Measurements from ENCODE around the gene NEDD4L.

NEDD4L gene

DNA sequence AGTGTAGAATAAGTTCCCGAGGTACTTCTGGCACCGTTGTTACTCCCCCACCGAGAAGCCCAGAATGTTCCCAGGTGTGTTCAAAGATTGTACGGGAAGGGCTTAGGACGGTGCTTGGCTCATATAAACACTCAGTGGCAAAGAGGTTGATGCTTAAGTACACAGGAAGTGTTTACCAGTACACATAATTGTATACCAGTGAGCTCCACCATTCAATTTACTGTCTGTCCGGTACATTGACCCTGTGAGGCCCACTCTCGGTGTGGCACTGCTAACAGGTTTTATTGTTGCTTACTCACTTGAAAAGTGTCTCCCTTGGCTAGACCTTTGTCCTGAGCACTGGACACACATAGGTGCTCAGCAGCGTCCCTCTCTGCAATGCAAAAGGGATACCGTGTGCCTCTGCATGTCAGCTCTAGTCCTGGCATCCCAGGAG lies 191.0 kb downstream of the NEDD4L start:
- H3K4me3 ChIP-seq (ENCODE audit: low read depth, low read length), result no peak overlapping the region
- DNase-seq (ENCODE audit: low read depth), result no peak
- TF ChIP-seq POLR2A (IDR thresholded peaks at IDR 0.05; ENCODE audit: extremely low read depth, insufficient read length) (no peak), MYC (IDR thresholded peaks at IDR 0.05; ENCODE audit: low read depth, low read length) (no peak), MAX (IDR thresholded peaks at IDR 0.05; ENCODE audit: low read depth, low read length) (no peak)
- TF ChIP-seq, protein P1, sequence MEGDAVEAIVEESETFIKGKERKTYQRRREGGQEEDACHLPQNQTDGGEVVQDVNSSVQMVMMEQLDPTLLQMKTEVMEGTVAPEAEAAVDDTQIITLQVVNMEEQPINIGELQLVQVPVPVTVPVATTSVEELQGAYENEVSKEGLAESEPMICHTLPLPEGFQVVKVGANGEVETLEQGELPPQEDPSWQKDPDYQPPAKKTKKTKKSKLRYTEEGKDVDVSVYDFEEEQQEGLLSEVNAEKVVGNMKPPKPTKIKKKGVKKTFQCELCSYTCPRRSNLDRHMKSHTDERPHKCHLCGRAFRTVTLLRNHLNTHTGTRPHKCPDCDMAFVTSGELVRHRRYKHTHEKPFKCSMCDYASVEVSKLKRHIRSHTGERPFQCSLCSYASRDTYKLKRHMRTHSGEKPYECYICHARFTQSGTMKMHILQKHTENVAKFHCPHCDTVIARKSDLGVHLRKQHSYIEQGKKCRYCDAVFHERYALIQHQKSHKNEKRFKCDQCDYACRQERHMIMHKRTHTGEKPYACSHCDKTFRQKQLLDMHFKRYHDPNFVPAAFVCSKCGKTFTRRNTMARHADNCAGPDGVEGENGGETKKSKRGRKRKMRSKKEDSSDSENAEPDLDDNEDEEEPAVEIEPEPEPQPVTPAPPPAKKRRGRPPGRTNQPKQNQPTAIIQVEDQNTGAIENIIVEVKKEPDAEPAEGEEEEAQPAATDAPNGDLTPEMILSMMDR (IDR thresholded peaks at IDR 0.05; ENCODE audit: low read depth, low read length), result no peak

GRCh38 chr18:58239879-58240278 lies 195.9 kb downstream of the NEDD4L start:
- TF ChIP-seq MYC (IDR thresholded peaks at IDR 0.05; ENCODE audit: low read depth, low read length) (no peak), POLR2A (IDR thresholded peaks at IDR 0.05; ENCODE audit: extremely low read depth, insufficient read length) (no peak), MAX (IDR thresholded peaks at IDR 0.05; ENCODE audit: low read depth, low read length) (no peak)
- TF ChIP-seq, protein P1 (IDR thresholded peaks at IDR 0.05; ENCODE audit: low read depth, low read length), result no peak
- DNase-seq (ENCODE audit: low read depth), result no peak

DNA sequence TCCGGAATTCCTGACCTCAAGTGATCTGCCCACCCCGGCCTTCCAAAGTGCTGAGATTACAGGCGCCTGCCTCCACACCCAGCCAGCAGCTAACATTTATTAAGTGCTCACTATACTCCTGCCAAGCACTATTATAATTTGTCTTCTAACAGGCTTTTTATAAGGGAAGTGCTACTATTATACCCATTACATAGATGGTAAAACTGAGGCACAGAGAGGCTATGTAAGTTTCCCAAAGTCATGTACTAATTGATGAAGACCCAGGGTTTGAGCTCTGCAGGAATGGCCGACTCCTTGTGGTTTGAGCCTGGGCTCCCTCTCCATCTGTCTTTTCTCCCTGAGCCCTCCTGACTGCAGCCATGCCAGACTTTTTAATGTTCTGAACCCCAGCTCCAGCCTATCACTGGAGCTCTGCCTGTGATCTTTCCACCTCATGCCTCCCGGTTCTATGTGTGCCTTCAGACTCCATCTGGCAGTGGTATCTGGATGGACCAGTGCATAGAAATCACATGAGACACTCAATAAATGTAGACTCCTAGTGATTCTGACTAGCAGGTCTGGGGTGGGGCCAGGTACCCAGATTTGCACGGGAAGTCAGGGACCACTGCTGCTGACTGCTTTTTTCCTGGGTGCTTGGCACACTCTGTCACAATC lies 197.1 kb downstream of the NEDD4L start:
- no peak overlapping the region for H3K4me3 ChIP-seq (ENCODE audit: low read depth, low read length)
- no peak for DNase-seq (ENCODE audit: low read depth)
- TF ChIP-seq, protein P1 (IDR thresholded peaks at IDR 0.05; ENCODE audit: low read depth, low read length), result no peak
- no peak for TF ChIP-seq MYC (IDR thresholded peaks at IDR 0.05; ENCODE audit: low read depth, low read length)
- no peak for TF ChIP-seq POLR2A (IDR thresholded peaks at IDR 0.05; ENCODE audit: extremely low read depth, insufficient read length)
- TF ChIP-seq MAX (IDR thresholded peaks at IDR 0.05; ENCODE audit: low read depth, low read length), result no peak

More at GRCh38 chr18:58239879-58240278, 195.9 kb downstream of the NEDD4L start:
- H3K4me3 ChIP-seq (ENCODE audit: low read depth, low read length), result no peak overlapping the region

DNA sequence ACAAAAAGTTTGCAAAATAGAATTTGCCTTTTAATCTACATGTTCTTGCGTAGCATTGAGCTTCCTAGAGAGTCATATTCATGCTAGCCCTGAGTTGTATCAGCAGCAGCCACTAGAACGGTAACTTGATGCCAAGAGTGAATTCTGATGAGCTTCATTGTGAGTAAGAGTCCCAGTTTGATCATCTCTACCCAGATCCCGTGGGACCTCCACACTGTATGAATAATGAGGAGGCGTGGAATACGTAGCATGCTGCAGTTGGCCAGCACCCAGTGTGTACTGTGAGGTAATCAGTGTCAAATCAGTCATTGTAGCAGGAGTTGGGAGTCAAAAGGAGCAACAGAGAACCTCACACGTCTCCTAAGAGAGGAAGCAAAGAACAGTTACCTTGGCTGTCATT lies 197.9 kb downstream of the NEDD4L start:
- peak; percentile 19 for DNase-seq (ENCODE audit: low read depth)
- TF ChIP-seq POLR2A (IDR thresholded peaks at IDR 0.05; ENCODE audit: extremely low read depth, insufficient read length) (no peak), MAX (IDR thresholded peaks at IDR 0.05; ENCODE audit: low read depth, low read length) (no peak), MYC (IDR thresholded peaks at IDR 0.05; ENCODE audit: low read depth, low read length) (no peak)
- TF ChIP-seq, protein P1 (IDR thresholded peaks at IDR 0.05; ENCODE audit: low read depth, low read length), result no peak
- H3K4me3 ChIP-seq (ENCODE audit: low read depth, low read length), result no peak overlapping the region

- DNase-seq (ENCODE audit: low read depth), result no peak
- no peak overlapping the region for H3K4me3 ChIP-seq (ENCODE audit: low read depth, low read length)
- TF ChIP-seq, protein P1 (IDR thresholded peaks at IDR 0.05; ENCODE audit: low read depth, low read length), result no peak
- no peak for TF ChIP-seq MYC (IDR thresholded peaks at IDR 0.05; ENCODE audit: low read depth, low read length)
Measured at GRCh38 chr18:58242435-58242834, 198.4 kb downstream of the NEDD4L start.

- H3K4me3 ChIP-seq (ENCODE audit: low read depth, low read length), result no peak overlapping the region
- TF ChIP-seq MAX (IDR thresholded peaks at IDR 0.05; ENCODE audit: low read depth, low read length) (no peak), MYC (IDR thresholded peaks at IDR 0.05; ENCODE audit: low read depth, low read length) (no peak), POLR2A (IDR thresholded peaks at IDR 0.05; ENCODE audit: extremely low read depth, insufficient read length) (no peak)
- TF ChIP-seq, protein P1 (IDR thresholded peaks at IDR 0.05; ENCODE audit: low read depth, low read length), result no peak
- DNase-seq (ENCODE audit: low read depth), result no peak
Measured at GRCh38 chr18:58242968-58243367, 198.9 kb downstream of the NEDD4L start.
